ENCODE measurements around the gene CFAP299.

Gene CFAP299

DNA sequence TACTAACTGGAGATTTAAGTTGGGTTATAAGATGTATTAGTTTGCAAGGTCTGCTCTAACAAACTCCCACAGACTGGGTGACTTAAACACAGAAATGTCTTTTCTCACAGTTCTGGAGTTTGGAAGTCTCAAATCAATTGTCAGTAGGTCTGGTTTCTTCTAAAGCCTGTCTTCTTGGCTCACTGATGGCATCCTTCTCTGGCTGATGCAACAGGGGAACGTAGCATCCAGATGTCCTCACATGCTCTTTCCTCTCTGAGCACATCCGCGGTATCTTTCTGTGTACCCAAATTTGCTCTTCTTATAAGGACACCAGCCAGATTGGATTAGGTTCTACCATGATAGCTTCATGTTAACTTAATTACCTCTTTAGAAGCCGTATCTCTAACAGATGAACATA, 631.8 kb downstream of the CFAP299 start:
- no peak for DNase-seq

- no peak for DNase-seq
These were observed 644.7 kb downstream of the CFAP299 start for GRCh38 chr4:80980239-80980638.

DNA sequence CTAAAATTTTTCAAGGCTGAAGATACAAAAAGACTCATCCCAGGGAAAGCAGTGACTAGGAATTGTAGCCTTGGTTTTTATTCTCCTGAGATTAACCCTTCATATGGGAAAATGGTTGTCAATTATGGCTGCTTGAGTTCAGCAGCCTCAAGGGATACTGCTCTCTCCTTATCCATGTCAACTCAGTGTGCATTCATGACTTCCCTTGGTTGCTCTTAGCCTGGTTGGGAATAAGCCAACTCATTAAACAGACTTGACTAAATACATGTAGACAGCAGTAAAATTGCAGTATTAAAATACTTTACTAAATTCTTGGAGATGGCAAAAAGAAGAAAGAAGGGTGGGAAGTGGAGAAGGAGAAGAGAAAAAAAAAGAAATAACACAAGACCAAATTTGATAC, 650.5 kb downstream of the CFAP299 start:
- DNase-seq, result no peak

DNA sequence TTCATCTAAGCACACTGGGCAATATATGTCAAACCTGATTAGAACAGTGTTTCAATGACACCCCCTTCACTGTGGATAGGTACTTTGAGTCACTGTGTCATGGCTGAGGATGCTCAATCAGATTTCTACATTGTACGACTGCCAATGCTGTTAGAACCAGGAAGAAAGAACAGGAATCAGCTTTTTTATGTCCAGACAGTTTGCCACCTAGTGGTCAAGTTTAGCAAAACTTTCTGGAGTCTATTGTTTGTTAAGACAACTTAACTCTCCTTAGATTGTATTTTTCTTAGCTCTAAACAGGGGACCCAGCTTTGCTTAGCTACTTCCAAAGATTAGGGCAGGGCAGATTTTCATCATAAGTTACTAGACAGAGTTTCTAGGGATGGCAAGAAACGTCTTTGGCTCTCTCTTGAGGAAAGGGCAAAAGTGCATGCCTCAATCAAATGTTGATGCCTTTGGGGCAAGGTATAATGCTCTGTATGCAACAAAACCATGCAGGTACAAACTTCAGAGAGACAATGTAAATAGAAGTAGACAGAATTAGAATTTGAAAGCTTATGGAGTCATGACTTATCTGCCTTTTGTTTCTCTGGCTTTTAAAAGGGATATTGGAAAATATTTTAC, 654.5 kb downstream of the CFAP299 start:
- DNase-seq, result peak; percentile 20

DNA sequence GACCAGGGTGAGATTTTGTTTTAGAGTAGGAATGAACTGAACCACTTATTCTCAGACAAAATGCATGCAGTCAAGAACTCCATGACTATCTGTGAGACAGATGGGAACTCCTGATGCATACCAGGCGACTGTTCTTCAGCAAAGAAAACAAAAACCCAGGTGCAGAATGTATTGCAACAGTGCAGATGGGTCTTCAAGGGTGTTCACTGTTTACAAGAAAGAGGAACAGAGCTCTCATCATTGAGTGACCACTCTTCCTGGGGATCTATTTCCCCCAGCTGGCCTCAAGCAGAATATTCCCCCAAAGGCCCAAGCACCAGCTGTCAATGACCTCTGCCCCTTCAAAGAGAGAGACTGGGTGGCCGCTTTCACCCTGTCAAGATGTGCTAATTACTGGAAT, 655.3 kb downstream of the CFAP299 start:
- DNase-seq, result no peak

- no peak for DNase-seq
These were observed 664.4 kb downstream of the CFAP299 start for GRCh38 chr4:80999943-81000342.

GRCh38 chr4:81003597-81004111, 668.1 kb downstream of the CFAP299 start:
- no peak for DNase-seq

- no peak for DNase-seq
These were observed 671.9 kb downstream of the CFAP299 start for GRCh38 chr4:81007417-81007816.

Measured in NCI-H226 (cell line).